ENCODE results near the gene TNFRSF14.

- TF ChIP-seq CTCF (conservative IDR thresholded peaks at IDR 0.05) (no peak), ZFX (IDR thresholded peaks at IDR 0.05) (no peak)
Observed at GRCh38 chr1:2583871-2584351, 27.7 kb downstream of the TNFRSF14 start.
